Activated CD8-positive, alpha-beta T cell treated with anti-CD3 and anti-CD28 coated beads for 36 hours (primary cell): ENCODE measurements around the gene GLRX2. TPM values are rescaled to one million over a fixed set of nuclear protein-coding genes. Genes with fewer than 3 reads are reported as not detected.
"Not testable (repeated sequence)": the region's sequence is repeated elsewhere in the genome, so short reads cannot be mapped to it uniquely, and the experiment has no call there.

Experiments
- ATAC-seq: fragments of 200-7000 bp; cut with Tn5 transposase; one replicate; pipeline ENCODE4 v1.10.0; 2021; ENCODE audit warnings: mild to moderate bottlenecking, moderate library complexity
- CTCF ChIA-PET: fragments of 350-600 bp; sonication (Branson Sonifier 250); formaldehyde crosslinking; loops from one replicate; lab custom pipeline; 2021; ENCODE audit warnings: antibody characterized with exemption; lab: Charles Lee
- POLR2A ChIA-PET: fragments of 350-600 bp; sonication (Branson Sonifier 250); formaldehyde crosslinking; loops from one replicate; lab custom pipeline; 2021; ENCODE audit warnings: antibody characterized with exemption; lab: Charles Lee
- DNase-seq: peaks from one replicate; pipeline ENCODE4 v3.0.0-alpha.2; 2020
- H3K27ac Mint-ChIP-seq: one replicate; pipeline ENCODE4 v1.8.0; 2021; ENCODE audit warnings: mild to moderate bottlenecking, mixed read lengths
- H3K27me3 Mint-ChIP-seq: one replicate; pipeline ENCODE4 v1.8.0; 2021; ENCODE audit warnings: mixed read lengths
- H3K36me3 Mint-ChIP-seq: one replicate; pipeline ENCODE4 v1.8.0; 2021; ENCODE audit warnings: low read depth, mixed read lengths
- H3K4me1 Mint-ChIP-seq: one replicate; pipeline ENCODE4 v1.8.0; 2021; ENCODE audit warnings: low read depth, mixed read lengths
- H3K4me3 Mint-ChIP-seq: one replicate; pipeline ENCODE4 v1.8.0; 2021; ENCODE audit warnings: mild to moderate bottlenecking, moderate library complexity, mixed read lengths
- H3K9me3 Mint-ChIP-seq: one replicate; pipeline ENCODE4 v1.8.0; 2021; ENCODE audit warnings: mixed read lengths
- intact Hi-C: fragments of 100-400 bp; cut with micrococcal nuclease; formaldehyde crosslinking; loops from one replicate; pipeline ENCODE4 v1.10.0; 2022
- total RNA-seq, 2 experiments: library from RNA; stranded (reverse); gene quantifications; one replicate each; pipeline ENCODE4 v1.2.3, GENCODE V29; 2021
- TF ChIP-seq, protein P1 (sequence below): fragments of 200-600 bp; IDR thresholded peaks from one replicate; pipeline ENCODE4 v1.8.0; 2022; ENCODE audit warnings: antibody characterized with exemption, mild to moderate bottlenecking

GLRX2 gene
- total RNA-seq, 2 experiments from 2014 or later = 24.3 to 29.5 TPM

DNA sequence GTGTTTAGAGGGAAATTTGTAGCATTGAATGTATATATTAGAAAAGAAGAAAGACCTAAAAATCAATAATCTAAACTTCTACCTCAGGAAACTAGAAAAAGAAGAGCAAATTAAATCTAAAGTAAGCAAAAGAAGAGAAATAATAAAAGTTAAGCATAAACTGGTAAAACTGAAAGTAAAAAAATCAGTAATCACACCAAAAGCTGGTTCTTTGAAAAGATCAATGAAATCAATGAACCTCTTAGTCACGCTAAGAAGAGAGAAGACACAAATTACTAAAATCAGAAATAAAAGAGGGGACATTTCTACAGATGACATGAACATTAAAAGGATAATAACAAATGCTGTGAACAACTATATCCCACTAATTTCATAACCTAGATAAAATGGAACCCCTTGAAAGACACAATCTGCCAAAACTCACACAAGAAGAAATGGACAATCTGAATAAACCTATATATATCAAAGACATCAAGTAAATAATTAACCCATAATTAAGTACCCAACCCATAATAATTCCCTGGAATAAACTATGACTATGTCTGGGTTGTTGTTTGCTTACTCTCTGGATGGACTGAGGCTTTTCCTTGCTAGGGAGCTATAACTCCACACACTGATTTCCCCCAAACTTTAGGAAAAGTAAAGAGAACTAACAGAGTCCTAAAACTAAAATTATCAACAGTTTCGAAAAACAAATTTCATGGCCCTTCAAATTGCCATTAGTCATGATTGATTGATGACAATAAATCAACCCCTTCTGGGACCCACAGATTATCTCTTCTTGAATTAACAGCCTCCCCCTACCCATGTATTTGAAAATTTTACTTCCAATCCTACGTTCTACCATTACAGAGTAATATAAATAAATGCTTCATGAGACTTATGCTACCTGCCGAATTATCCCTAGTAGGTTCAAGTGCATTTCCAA lies 13.9 kb upstream of the GLRX2 start:
- no peaks in the 10 kb centered on the region for H3K27me3 Mint-ChIP-seq
- no peaks in the 10 kb centered on the region for H3K36me3 Mint-ChIP-seq
- no peak overlapping the region for H3K27ac Mint-ChIP-seq
- intact Hi-C loops = no loop called here
- H3K9me3 Mint-ChIP-seq = no peaks in the 10 kb centered on the region
- TF ChIP-seq, protein P1, sequence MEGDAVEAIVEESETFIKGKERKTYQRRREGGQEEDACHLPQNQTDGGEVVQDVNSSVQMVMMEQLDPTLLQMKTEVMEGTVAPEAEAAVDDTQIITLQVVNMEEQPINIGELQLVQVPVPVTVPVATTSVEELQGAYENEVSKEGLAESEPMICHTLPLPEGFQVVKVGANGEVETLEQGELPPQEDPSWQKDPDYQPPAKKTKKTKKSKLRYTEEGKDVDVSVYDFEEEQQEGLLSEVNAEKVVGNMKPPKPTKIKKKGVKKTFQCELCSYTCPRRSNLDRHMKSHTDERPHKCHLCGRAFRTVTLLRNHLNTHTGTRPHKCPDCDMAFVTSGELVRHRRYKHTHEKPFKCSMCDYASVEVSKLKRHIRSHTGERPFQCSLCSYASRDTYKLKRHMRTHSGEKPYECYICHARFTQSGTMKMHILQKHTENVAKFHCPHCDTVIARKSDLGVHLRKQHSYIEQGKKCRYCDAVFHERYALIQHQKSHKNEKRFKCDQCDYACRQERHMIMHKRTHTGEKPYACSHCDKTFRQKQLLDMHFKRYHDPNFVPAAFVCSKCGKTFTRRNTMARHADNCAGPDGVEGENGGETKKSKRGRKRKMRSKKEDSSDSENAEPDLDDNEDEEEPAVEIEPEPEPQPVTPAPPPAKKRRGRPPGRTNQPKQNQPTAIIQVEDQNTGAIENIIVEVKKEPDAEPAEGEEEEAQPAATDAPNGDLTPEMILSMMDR = no peak
- ChIA-PET CTCF (interaction anchor here (0.7 to 1.7 kb wide), 3 partner anchors 11 to 19 kb away, joined by 3 to 4 read pairs (median 3); no protein-coding TSS in a partner anchor), POLR2A (no interaction called here)
- DNase-seq (no peak), ATAC-seq (no peak)
- H3K4me3 Mint-ChIP-seq = no peak overlapping the region
- H3K4me1 Mint-ChIP-seq = peaks cover 13% of the 10 kb centered on the region

DNA sequence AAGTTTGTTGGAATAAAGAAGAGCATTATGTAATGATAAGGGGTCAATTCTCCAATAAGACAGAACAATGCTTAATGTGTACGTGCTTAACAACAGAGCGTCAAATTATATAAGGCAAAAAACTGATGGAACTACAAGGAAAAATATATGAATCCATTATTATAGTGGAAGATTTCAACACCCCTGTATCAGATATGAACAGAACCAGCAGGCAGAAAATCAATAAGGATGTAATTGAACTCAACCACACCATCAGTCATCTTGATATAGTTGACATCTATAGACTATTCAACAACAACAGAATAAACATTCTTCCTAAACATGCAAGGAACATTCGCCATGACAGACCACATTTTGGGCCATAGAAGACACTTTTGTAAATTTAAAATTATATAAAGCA lies 13.0 kb upstream of the GLRX2 start:
- ATAC-seq = no peak
- Mint-ChIP-seq H3K4me3 (no peak overlapping the region), H3K9me3 (no peaks in the 10 kb centered on the region), H3K27me3 (no peaks in the 10 kb centered on the region), H3K36me3 (no peaks in the 10 kb centered on the region), H3K27ac (no peak overlapping the region), H3K4me1 (peaks cover 7% of the 10 kb centered on the region)
- intact Hi-C loops = no loop called here
- no peak for DNase-seq
- TF ChIP-seq, protein P1 = no peak
- ChIA-PET POLR2A (interaction anchor here (0.9 kb wide), 1 partner anchor 14 kb away, joined by 4 read pairs; no protein-coding TSS in a partner anchor), CTCF (interaction anchor here (0.7 to 1.7 kb wide), 4 partner anchors 10 to 20 kb away, joined by 3 to 4 read pairs (median 3); no protein-coding TSS in a partner anchor)

DNA sequence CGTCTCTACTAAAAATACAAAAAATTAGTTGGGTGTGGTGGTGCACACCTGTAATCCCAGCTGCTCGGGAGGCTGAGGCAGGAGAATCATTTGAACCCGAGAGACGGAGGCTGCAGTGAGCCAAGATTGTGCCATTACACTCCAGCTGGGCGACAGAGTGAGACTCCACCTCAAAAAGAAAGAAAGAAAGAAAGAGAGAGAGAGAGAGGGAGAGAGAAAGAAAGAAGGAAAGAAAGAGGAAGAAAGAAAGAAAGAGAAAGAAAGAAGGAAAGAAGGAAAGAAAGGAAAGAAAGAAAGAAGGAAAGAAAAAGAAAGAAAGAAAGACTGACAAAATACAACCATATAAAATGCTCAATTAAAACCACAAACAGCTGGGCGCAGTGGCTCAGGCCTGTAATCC lies 12.0 kb upstream of the GLRX2 start:
- intact Hi-C loops, H3K36me3 Mint-ChIP-seq, H3K4me1 Mint-ChIP-seq, H3K9me3 Mint-ChIP-seq, H3K27me3 Mint-ChIP-seq, H3K4me3 Mint-ChIP-seq, DNase-seq, H3K27ac Mint-ChIP-seq, ATAC-seq: not testable (repeated sequence)
- POLR2A ChIA-PET = interaction anchor here (0.6 to 0.9 kb wide), 2 partner anchors 13 to 107 kb away, joined by 4 to 5 read pairs; no protein-coding TSS in a partner anchor
- CTCF ChIA-PET = interaction anchor here (0.6 to 1.0 kb wide), 2 partner anchors 9 to 24 kb away, joined by 3 read pairs; no protein-coding TSS in a partner anchor

DNA sequence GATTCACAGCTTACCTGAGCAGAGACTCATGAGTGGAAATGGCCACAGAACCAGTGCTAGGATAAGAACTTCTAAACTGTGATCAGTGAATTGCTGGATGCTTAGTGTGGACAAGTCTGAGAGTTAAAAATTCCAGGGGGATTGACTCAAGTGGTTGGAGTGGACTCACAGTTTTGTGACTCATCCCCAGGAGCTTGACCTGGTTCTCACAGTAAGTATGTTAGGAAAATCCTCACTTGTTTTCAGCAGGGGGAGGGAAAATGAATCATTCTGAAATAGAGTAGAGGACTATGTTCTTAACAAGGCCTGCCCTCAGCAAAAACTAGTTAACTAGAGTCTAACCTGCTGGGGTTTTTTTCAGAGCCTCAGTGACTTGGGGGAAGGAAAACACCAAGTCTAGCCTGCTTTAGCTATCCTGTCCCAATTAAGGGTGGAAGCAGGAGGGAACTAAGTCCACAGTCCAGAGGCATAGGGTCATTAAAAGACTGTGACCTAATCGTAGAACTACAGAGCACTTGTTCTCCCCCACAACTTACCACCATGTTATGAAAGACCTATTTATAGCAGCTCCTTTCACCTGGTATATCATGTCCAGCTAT lies 10.5 kb upstream of the GLRX2 start:
- TF ChIP-seq, protein P1 = no peak
- Mint-ChIP-seq H3K36me3 (no peaks in the 10 kb centered on the region), H3K9me3 (no peaks in the 10 kb centered on the region), H3K27ac (no peak overlapping the region), H3K4me1 (no peaks in the 10 kb centered on the region), H3K27me3 (no peaks in the 10 kb centered on the region), H3K4me3 (no peak overlapping the region)
- ChIA-PET POLR2A (no interaction called here), CTCF (no interaction called here)
- no peak for ATAC-seq
- DNase-seq = no peak
- intact Hi-C loops = no loop called here

DNA sequence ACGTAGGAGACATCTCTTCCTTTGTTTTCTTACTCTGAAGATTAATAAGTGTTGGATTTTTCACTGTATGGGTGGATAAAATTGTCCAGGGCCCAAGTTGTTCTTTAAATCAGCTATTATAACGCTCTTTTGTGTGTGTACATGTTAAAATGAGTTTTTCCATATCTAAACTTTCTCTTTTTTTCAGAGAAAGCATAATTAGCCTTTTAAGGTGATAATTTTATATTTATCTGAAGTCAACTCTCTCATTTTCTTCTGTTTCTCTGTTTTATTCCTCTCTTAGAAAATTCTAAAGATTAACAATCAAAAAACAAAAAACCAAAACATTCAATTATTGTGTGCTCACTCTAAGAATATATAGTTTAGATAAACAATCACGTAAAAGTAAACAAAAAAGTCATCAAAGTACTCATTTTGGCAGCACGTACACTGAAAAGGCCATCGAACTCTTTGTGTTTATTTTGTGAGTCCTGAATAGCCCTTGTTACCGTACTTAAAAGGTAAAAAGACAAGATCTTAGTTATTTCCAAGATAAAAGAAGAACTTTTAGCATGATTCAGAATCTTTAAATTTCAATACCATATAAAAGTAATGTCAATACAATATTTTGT lies 9.4 kb upstream of the GLRX2 start:
- Mint-ChIP-seq H3K27me3 (no peaks in the 10 kb centered on the region), H3K4me3 (no peak overlapping the region), H3K4me1 (no peaks in the 10 kb centered on the region), H3K27ac (no peak overlapping the region), H3K36me3 (no peaks in the 10 kb centered on the region), H3K9me3 (no peaks in the 10 kb centered on the region)
- TF ChIP-seq, protein P1 = no peak
- ChIA-PET CTCF (interaction anchor here (1.6 kb wide), 1 partner anchor 8 kb away, joined by 3 read pairs; no protein-coding TSS in a partner anchor), POLR2A (no interaction called here)
- ATAC-seq (no peak), DNase-seq (no peak)
- intact Hi-C loops = no loop called here
